ENCODE measurements around the gene UTP20. TPM values are rescaled to one million over a fixed set of nuclear protein-coding genes. Genes with fewer than 3 reads are reported as not detected.
"Not testable (repeated sequence)": the region's sequence is repeated elsewhere in the genome, so short reads cannot be mapped to it uniquely, and the experiment has no call there.

Gene UTP20
- total RNA-seq, 1 experiment from 2014 or later, result 13.1 TPM

- DNase-seq (ENCODE audit: low read depth), result no peak
Observed at GRCh38 chr12:101327051-101327450, 47.1 kb downstream of the UTP20 start.

- no peak for DNase-seq (ENCODE audit: low read depth)
Observed at GRCh38 chr12:101327546-101327945, 47.6 kb downstream of the UTP20 start.

- DNase-seq (ENCODE audit: low read depth), result no peak
Observed at GRCh38 chr12:101328917-101329316, 49.0 kb downstream of the UTP20 start.

- no peak for DNase-seq (ENCODE audit: low read depth)
Observed at GRCh38 chr12:101330631-101331030, 50.7 kb downstream of the UTP20 start.

- DNase-seq (ENCODE audit: low read depth), result no peak
Observed at GRCh38 chr12:101336437-101336836, 56.5 kb downstream of the UTP20 start.

GRCh38 chr12:101338087-101338486, 58.2 kb downstream of the UTP20 start:
- no peak for DNase-seq (ENCODE audit: low read depth)

- DNase-seq (ENCODE audit: low read depth), result no peak
Observed at GRCh38 chr12:101343893-101344292, 64.0 kb downstream of the UTP20 start.

- no peak for DNase-seq (ENCODE audit: low read depth)
Observed at GRCh38 chr12:101351682-101352081, 71.8 kb downstream of the UTP20 start.

GRCh38 chr12:101356794-101357193, 76.9 kb downstream of the UTP20 start:
- no peak for DNase-seq (ENCODE audit: low read depth)

- DNase-seq (ENCODE audit: low read depth), result no peak
Observed at GRCh38 chr12:101361455-101361854, 81.5 kb downstream of the UTP20 start.

- no peak for DNase-seq (ENCODE audit: low read depth)
Observed at GRCh38 chr12:101368016-101368415, 88.1 kb downstream of the UTP20 start.

- no peak for DNase-seq (ENCODE audit: low read depth)
Observed at GRCh38 chr12:101372431-101372830, 92.5 kb downstream of the UTP20 start.

- DNase-seq (ENCODE audit: low read depth), result no peak
Observed at GRCh38 chr12:101375573-101375972, 95.7 kb downstream of the UTP20 start.

- no peak for DNase-seq (ENCODE audit: low read depth)
Observed at GRCh38 chr12:101379149-101379548, 99.2 kb downstream of the UTP20 start.

GRCh38 chr12:101391181-101391580, 111.3 kb downstream of the UTP20 start:
- DNase-seq (ENCODE audit: low read depth), result not testable (repeated sequence)

- peak; percentile 56 for DNase-seq (ENCODE audit: low read depth)
Observed at GRCh38 chr12:101407049-101407435, 127.1 kb downstream of the UTP20 start.

GRCh38 chr12:101407436-101408345, 127.8 kb downstream of the UTP20 start, which contains the start of gene ARL1:
ARL1 (minus strand) TSS chr12:101407772; CDS start chr12:101407645, 127 bp downstream.
- peak; percentile 78 for DNase-seq (ENCODE audit: low read depth)

GRCh38 chr12:101410169-101410568, 130.3 kb downstream of the UTP20 start:
- DNase-seq (ENCODE audit: low read depth), result not testable (repeated sequence)

- peak; percentile 63 for DNase-seq (ENCODE audit: low read depth)
Observed at GRCh38 chr12:101414533-101415119, 134.7 kb downstream of the UTP20 start.

GRCh38 chr12:101415228-101415627, 135.3 kb downstream of the UTP20 start:
- DNase-seq (ENCODE audit: low read depth), result no peak

- DNase-seq (ENCODE audit: low read depth), result not testable (repeated sequence)
Observed at GRCh38 chr12:101422066-101422465, 142.2 kb downstream of the UTP20 start.

GRCh38 chr12:101424620-101425019, 144.7 kb downstream of the UTP20 start:
- DNase-seq (ENCODE audit: low read depth), result no peak

GRCh38 chr12:101430456-101430855, 150.6 kb downstream of the UTP20 start:
- DNase-seq (ENCODE audit: low read depth), result no peak
